ENCODE measurements around the gene PHEX.

Gene PHEX

GRCh38 chrX:22087011-22087557 is 55.0 kb downstream of the PHEX start:
- in situ Hi-C loops (cut with HindIII; ENCODE audit: low sequenced_read_pairs): no loop called here
- H3K4me3 ChIP-seq (ENCODE audit: low read depth, low read length): no peak overlapping the region
- no peak for DNase-seq (ENCODE audit: low read depth, low spot score)
- TF ChIP-seq CTCF (IDR thresholded peaks at IDR 0.05; ENCODE audit: low read depth, low read length): no peak

GRCh38 chrX:22088326-22088725 is 56.2 kb downstream of the PHEX start:
- in situ Hi-C loops (cut with HindIII; ENCODE audit: low sequenced_read_pairs): no loop called here
- TF ChIP-seq CTCF (IDR thresholded peaks at IDR 0.05; ENCODE audit: low read depth, low read length): no peak
- no peak overlapping the region for H3K4me3 ChIP-seq (ENCODE audit: low read depth, low read length)
- DNase-seq (ENCODE audit: low read depth, low spot score): no peak

- TF ChIP-seq CTCF (IDR thresholded peaks at IDR 0.05; ENCODE audit: low read depth, low read length): no peak
- H3K4me3 ChIP-seq (ENCODE audit: low read depth, low read length): no peak overlapping the region
- peak; percentile 66 for DNase-seq (ENCODE audit: low read depth, low spot score)
- in situ Hi-C loops (cut with HindIII; ENCODE audit: low sequenced_read_pairs): no loop called here
Measured at GRCh38 chrX:22090181-22090580, 58.1 kb downstream of the PHEX start.

- in situ Hi-C loops (cut with HindIII; ENCODE audit: low sequenced_read_pairs): no loop called here
- DNase-seq (ENCODE audit: low read depth, low spot score): no peak
- no peak for TF ChIP-seq CTCF (IDR thresholded peaks at IDR 0.05; ENCODE audit: low read depth, low read length)
Measured at GRCh38 chrX:22093550-22093949, 61.4 kb downstream of the PHEX start.

GRCh38 chrX:22095286-22095685 is 63.2 kb downstream of the PHEX start:
- in situ Hi-C loops (cut with HindIII; ENCODE audit: low sequenced_read_pairs): no loop called here
- DNase-seq (ENCODE audit: low read depth, low spot score): peak; percentile 41
- TF ChIP-seq CTCF (IDR thresholded peaks at IDR 0.05; ENCODE audit: low read depth, low read length): no peak
- H3K4me3 ChIP-seq (ENCODE audit: low read depth, low read length): no peak overlapping the region

More at GRCh38 chrX:22093550-22093949, 61.4 kb downstream of the PHEX start:
- no peak overlapping the region for H3K4me3 ChIP-seq (ENCODE audit: low read depth, low read length)

GRCh38 chrX:22095856-22096255 is 63.7 kb downstream of the PHEX start:
- no peak overlapping the region for H3K4me3 ChIP-seq (ENCODE audit: low read depth, low read length)
- DNase-seq (ENCODE audit: low read depth, low spot score): no peak
- no peak for TF ChIP-seq CTCF (IDR thresholded peaks at IDR 0.05; ENCODE audit: low read depth, low read length)
- in situ Hi-C loops (cut with HindIII; ENCODE audit: low sequenced_read_pairs): no loop called here

All from astrocyte of the spinal cord (primary cell).